WTC11 (cell line): ENCODE measurements around the gene DMRT2. TPM values are rescaled to one million over a fixed set of nuclear protein-coding genes. Genes with fewer than 3 reads are reported as not detected.

Experiments
- ATAC-seq: fragments of 200-7000 bp; cut with Tn5 transposase; 2 replicates; pipeline ENCODE4 v1.10.0; 2021; ENCODE audit warnings: mild to moderate bottlenecking, moderate library complexity
- CTCF ChIA-PET: fragments of 300-600 bp; sonication (Branson Sonifier 250); formaldehyde crosslinking; loops from one replicate; lab custom pipeline; 2021; ENCODE audit warnings: antibody characterized with exemption; lab: Charles Lee
- POLR2A ChIA-PET: fragments of 350-600 bp; sonication (Branson Sonifier 250); formaldehyde crosslinking; loops from one replicate; lab custom pipeline; 2021; ENCODE audit warnings: antibody characterized with exemption; lab: Charles Lee
- DNase-seq: peaks from one replicate; pipeline ENCODE4 v3.0.0; 2021; ENCODE audit warnings: low spot score
- H3K27ac Mint-ChIP-seq: 2 replicates; pipeline ENCODE4 v1.8.0; 2021; ENCODE audit warnings: mixed read lengths
- H3K27me3 Mint-ChIP-seq: 2 replicates; pipeline ENCODE4 v1.8.0; 2021; ENCODE audit warnings: low read depth, mild to moderate bottlenecking, moderate library complexity, mixed read lengths
- H3K36me3 Mint-ChIP-seq: 2 replicates; pipeline ENCODE4 v1.8.0; 2021; ENCODE audit warnings: mixed read lengths
- H3K4me1 Mint-ChIP-seq: 2 replicates; pipeline ENCODE4 v1.8.0; 2022; ENCODE audit warnings: mixed read lengths
- H3K4me3 Mint-ChIP-seq: 2 replicates; pipeline ENCODE4 v1.8.0; 2021; ENCODE audit warnings: mild to moderate bottlenecking, moderate library complexity, mixed read lengths
- H3K9me3 Mint-ChIP-seq: 2 replicates; pipeline ENCODE4 v1.8.0; 2021; ENCODE audit warnings: mixed read lengths
- KAT7 ChIP-seq: sonication (generic); formaldehyde crosslinking; IDR thresholded peaks from 2 replicates; pipeline ENCODE4 v1.8.1; 2023; ENCODE audit warnings: missing genetic modification reagents, mild to moderate bottlenecking, borderline replicate concordance
- MYBL2 ChIP-seq: sonication (generic); formaldehyde crosslinking; IDR thresholded peaks from 2 replicates; pipeline ENCODE4 v1.8.1; 2023; ENCODE audit warnings: mild to moderate bottlenecking, moderate library complexity, missing genetic modification reagents
- NFE2L1 ChIP-seq: sonication (generic); formaldehyde crosslinking; IDR thresholded peaks from 2 replicates; pipeline ENCODE4 v1.8.1; 2023; ENCODE audit warnings: missing genetic modification reagents
- NR2C2 ChIP-seq: sonication (generic); formaldehyde crosslinking; IDR thresholded peaks from 2 replicates; pipeline ENCODE4 v1.8.0; 2022; ENCODE audit warnings: mild to moderate bottlenecking, missing genetic modification reagents
- ZBTB21 ChIP-seq: sonication (generic); formaldehyde crosslinking; IDR thresholded peaks from 2 replicates; pipeline ENCODE4 v1.8.1; 2023; ENCODE audit warnings: mild to moderate bottlenecking, missing genetic modification reagents, borderline replicate concordance
- ZNF671 ChIP-seq: fragments of 250-450 bp; sonication (Bioruptor Pico); IDR thresholded peaks from 2 replicates; pipeline ENCODE4 v1.8.0; 2021; ENCODE audit warnings: mild to moderate bottlenecking
- total RNA-seq: library from RNA; stranded (reverse); gene quantifications from 3 replicates; pipeline ENCODE4 v1.2.3, GENCODE V29; 2021
- TF ChIP-seq, protein P1 (sequence below): fragments of 250-450 bp; sonication (Bioruptor Pico); IDR thresholded peaks from 2 replicates; pipeline ENCODE4 v1.9.0; 2021; ENCODE audit warnings: moderate library complexity, mild to moderate bottlenecking, inconsistent platforms, borderline replicate concordance
- TF ChIP-seq, protein P2 (sequence below): sonication (generic); formaldehyde crosslinking; IDR thresholded peaks from 2 replicates; pipeline ENCODE4 v1.8.0; 2022; ENCODE audit warnings: mild to moderate bottlenecking, missing genetic modification reagents
- TF ChIP-seq, protein P3 (sequence below): fragments of 250-450 bp; sonication (Bioruptor Pico); IDR thresholded peaks from 2 replicates; pipeline ENCODE4 v1.9.0; 2021; ENCODE audit warnings: mild to moderate bottlenecking, borderline replicate concordance
- TF ChIP-seq, protein P4 (sequence below): sonication (generic); formaldehyde crosslinking; IDR thresholded peaks from 2 replicates; pipeline ENCODE4 v1.8.1; 2022; ENCODE audit warnings: missing genetic modification reagents, borderline replicate concordance
- TF ChIP-seq, protein P5 (sequence below): sonication (generic); formaldehyde crosslinking; IDR thresholded peaks from 2 replicates; pipeline ENCODE4 v1.8.0; 2023; ENCODE audit warnings: mild to moderate bottlenecking, missing genetic modification reagents
- TF ChIP-seq, protein P6 (sequence below): sonication (generic); formaldehyde crosslinking; IDR thresholded peaks from 2 replicates; pipeline ENCODE4 v1.8.1; 2022; ENCODE audit warnings: mild to moderate bottlenecking, missing genetic modification reagents, moderate library complexity, borderline replicate concordance

DMRT2 gene
- total RNA-seq, 1 experiment from 2014 or later, result not detected

DNA sequence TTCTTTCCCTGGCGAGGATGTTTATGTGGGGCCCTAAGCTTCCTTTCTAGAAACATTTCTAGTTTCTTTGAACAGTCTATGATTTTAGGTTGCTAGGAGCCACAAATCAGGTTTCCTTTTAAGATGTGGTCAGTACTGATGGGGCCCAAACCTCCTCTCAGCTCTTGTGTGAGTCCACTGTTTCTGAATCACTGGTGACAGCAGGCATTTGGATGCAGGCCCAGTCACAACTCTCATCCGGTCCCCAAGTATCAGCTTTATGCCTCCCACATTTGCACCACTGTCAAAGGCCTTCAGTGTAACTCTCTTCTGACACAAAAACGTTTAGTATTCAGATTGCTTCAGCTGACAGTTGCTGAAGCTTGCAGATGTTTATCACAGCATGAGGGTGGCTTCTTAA lies 7.8 kb downstream of the DMRT2 start:
- Mint-ChIP-seq H3K4me1 (peaks cover 4% of the 10 kb centered on the region; the same call in 1 of the 2 replicates), H3K27ac (no peak overlapping the region), H3K9me3 (0 out of 2 replicates have a peak, but pooled peaks cover 3% of the 10 kb centered on the region), H3K4me3 (no peak overlapping the region), H3K27me3 (peaks cover 65% of the 10 kb centered on the region), H3K36me3 (no peaks in the 10 kb centered on the region)
- DNase-seq (no peak), ATAC-seq (no peak)
- TF ChIP-seq ZBTB21 (no peak), NR2C2 (CRISPR knock-in tag) (no peak), ZNF671 (CRISPR knock-in tag) (no peak)
- TF ChIP-seq, protein P1, sequence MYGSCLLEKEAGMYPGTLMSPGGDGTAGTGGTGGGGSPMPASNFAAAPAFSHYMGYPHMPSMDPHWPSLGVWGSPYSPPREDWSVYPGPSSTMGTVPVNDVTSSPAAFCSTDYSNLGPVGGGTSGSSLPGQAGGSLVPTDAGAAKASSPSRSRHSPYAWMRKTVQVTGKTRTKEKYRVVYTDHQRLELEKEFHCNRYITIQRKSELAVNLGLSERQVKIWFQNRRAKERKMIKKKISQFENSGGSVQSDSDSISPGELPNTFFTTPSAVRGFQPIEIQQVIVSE (CRISPR knock-in tag), result no peak
- TF ChIP-seq, protein P2, sequence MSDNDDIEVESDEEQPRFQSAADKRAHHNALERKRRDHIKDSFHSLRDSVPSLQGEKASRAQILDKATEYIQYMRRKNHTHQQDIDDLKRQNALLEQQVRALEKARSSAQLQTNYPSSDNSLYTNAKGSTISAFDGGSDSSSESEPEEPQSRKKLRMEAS, result no peak
- TF ChIP-seq, protein P3, sequence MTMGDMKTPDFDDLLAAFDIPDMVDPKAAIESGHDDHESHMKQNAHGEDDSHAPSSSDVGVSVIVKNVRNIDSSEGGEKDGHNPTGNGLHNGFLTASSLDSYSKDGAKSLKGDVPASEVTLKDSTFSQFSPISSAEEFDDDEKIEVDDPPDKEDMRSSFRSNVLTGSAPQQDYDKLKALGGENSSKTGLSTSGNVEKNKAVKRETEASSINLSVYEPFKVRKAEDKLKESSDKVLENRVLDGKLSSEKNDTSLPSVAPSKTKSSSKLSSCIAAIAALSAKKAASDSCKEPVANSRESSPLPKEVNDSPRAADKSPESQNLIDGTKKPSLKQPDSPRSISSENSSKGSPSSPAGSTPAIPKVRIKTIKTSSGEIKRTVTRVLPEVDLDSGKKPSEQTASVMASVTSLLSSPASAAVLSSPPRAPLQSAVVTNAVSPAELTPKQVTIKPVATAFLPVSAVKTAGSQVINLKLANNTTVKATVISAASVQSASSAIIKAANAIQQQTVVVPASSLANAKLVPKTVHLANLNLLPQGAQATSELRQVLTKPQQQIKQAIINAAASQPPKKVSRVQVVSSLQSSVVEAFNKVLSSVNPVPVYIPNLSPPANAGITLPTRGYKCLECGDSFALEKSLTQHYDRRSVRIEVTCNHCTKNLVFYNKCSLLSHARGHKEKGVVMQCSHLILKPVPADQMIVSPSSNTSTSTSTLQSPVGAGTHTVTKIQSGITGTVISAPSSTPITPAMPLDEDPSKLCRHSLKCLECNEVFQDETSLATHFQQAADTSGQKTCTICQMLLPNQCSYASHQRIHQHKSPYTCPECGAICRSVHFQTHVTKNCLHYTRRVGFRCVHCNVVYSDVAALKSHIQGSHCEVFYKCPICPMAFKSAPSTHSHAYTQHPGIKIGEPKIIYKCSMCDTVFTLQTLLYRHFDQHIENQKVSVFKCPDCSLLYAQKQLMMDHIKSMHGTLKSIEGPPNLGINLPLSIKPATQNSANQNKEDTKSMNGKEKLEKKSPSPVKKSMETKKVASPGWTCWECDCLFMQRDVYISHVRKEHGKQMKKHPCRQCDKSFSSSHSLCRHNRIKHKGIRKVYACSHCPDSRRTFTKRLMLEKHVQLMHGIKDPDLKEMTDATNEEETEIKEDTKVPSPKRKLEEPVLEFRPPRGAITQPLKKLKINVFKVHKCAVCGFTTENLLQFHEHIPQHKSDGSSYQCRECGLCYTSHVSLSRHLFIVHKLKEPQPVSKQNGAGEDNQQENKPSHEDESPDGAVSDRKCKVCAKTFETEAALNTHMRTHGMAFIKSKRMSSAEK, result no peak
- ChIA-PET CTCF (interaction anchor here (1.5 kb wide), 1 partner anchor 49 kb away, joined by 4 read pairs; no protein-coding TSS in a partner anchor), POLR2A (interaction anchor here (0.5 kb wide), 1 partner anchor 242 kb away, joined by 3 read pairs; no protein-coding TSS in a partner anchor)

DNA sequence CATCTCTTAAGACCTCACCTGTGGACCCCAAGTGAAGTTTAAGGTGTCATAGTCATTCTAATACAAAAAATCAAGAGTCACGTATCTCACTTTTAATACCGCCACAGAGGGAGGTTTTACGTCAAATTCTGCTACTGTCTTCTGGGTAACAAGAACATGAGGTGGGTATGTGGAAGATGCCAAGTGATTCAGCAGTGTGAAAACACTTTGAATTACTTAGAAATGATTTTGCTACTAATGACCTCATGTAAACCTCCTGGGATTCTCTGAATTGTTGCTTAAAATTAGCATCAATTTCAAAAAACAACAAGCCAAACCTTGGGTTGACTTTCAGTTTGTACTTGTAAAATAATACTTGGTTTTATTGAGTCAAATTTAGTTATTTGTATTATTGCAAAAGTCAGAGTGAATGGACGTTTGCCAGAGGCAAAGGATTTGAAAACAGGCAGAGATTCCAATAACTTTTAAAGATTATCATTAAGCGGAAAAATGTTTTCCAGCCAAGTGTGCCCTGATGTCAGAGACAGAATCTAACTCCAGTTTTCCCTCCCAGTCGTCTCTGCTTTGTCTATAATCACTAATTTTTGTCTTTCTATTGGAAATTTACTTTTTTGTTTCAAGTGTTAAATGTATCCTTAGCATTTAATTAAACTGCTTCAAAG lies 8.8 kb downstream of the DMRT2 start:
- H3K9me3 Mint-ChIP-seq, result 0 out of 2 replicates have a peak, but pooled peaks cover 3% of the 10 kb centered on the region
- peaks cover 55% of the 10 kb centered on the region for H3K27me3 Mint-ChIP-seq
- POLR2A ChIA-PET, result no interaction called here
- H3K36me3 Mint-ChIP-seq, result no peaks in the 10 kb centered on the region
- TF ChIP-seq KAT7 (CRISPR knock-in tag) (no peak), NFE2L1 (CRISPR knock-in tag) (no peak), MYBL2 (CRISPR knock-in tag) (no peak)
- TF ChIP-seq, protein P4, sequence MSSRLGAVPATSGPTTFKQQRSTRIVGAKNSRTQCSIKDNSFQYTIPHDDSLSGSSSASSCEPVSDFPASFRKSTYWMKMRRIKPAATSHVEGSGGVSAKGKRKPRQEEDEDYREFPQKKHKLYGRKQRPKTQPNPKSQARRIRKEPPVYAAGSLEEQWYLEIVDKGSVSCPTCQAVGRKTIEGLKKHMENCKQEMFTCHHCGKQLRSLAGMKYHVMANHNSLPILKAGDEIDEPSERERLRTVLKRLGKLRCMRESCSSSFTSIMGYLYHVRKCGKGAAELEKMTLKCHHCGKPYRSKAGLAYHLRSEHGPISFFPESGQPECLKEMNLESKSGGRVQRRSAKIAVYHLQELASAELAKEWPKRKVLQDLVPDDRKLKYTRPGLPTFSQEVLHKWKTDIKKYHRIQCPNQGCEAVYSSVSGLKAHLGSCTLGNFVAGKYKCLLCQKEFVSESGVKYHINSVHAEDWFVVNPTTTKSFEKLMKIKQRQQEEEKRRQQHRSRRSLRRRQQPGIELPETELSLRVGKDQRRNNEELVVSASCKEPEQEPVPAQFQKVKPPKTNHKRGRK, result no peak
- TF ChIP-seq, protein P5, sequence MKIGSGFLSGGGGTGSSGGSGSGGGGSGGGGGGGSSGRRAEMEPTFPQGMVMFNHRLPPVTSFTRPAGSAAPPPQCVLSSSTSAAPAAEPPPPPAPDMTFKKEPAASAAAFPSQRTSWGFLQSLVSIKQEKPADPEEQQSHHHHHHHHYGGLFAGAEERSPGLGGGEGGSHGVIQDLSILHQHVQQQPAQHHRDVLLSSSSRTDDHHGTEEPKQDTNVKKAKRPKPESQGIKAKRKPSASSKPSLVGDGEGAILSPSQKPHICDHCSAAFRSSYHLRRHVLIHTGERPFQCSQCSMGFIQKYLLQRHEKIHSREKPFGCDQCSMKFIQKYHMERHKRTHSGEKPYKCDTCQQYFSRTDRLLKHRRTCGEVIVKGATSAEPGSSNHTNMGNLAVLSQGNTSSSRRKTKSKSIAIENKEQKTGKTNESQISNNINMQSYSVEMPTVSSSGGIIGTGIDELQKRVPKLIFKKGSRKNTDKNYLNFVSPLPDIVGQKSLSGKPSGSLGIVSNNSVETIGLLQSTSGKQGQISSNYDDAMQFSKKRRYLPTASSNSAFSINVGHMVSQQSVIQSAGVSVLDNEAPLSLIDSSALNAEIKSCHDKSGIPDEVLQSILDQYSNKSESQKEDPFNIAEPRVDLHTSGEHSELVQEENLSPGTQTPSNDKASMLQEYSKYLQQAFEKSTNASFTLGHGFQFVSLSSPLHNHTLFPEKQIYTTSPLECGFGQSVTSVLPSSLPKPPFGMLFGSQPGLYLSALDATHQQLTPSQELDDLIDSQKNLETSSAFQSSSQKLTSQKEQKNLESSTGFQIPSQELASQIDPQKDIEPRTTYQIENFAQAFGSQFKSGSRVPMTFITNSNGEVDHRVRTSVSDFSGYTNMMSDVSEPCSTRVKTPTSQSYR (CRISPR knock-in tag), result no peak
- TF ChIP-seq, protein P6, sequence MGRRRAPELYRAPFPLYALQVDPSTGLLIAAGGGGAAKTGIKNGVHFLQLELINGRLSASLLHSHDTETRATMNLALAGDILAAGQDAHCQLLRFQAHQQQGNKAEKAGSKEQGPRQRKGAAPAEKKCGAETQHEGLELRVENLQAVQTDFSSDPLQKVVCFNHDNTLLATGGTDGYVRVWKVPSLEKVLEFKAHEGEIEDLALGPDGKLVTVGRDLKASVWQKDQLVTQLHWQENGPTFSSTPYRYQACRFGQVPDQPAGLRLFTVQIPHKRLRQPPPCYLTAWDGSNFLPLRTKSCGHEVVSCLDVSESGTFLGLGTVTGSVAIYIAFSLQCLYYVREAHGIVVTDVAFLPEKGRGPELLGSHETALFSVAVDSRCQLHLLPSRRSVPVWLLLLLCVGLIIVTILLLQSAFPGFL (CRISPR knock-in tag), result no peak
- TF ChIP-seq, all 79 proteins: peak for 0
- ATAC-seq (no peak), DNase-seq (no peak)
- CTCF ChIA-PET, result no interaction called here
- no peaks in the 10 kb centered on the region for H3K4me1 Mint-ChIP-seq
- no peak overlapping the region for H3K4me3 Mint-ChIP-seq
- H3K27ac Mint-ChIP-seq, result no peak overlapping the region
